ENCODE data around the gene IGDCC3. TPM values are rescaled to one million over a fixed set of nuclear protein-coding genes. Genes with fewer than 3 reads are reported as not detected.

IGDCC3 gene
- total RNA-seq, 1 experiment from 2014 or later = 38.3 TPM

GRCh38 chr15:65309882-65310418, 67.9 kb downstream of the IGDCC3 start:
- Histone ChIP-seq H3K27me3 (ENCODE audit: control insufficient read depth, insufficient read depth, low read length) (no peaks in the 10 kb centered on the region), H3K36me3 (replicated peaks; ENCODE audit: control insufficient read depth, insufficient read depth, low read length) (no peaks in the 10 kb centered on the region), H3K4me3 (ENCODE audit: insufficient read depth, low read depth, low read length) (no peak overlapping the region)
- no peak for DNase-seq

- DNase-seq = no peak
- H3K27me3 ChIP-seq (ENCODE audit: control insufficient read depth, insufficient read depth, low read length) = no peaks in the 10 kb centered on the region
- H3K4me3 ChIP-seq (ENCODE audit: insufficient read depth, low read depth, low read length) = no peak overlapping the region
- H3K36me3 ChIP-seq (replicated peaks; ENCODE audit: control insufficient read depth, insufficient read depth, low read length) = no peaks in the 10 kb centered on the region
Observed at GRCh38 chr15:65307978-65308377, 69.8 kb downstream of the IGDCC3 start.

- H3K4me3 ChIP-seq (ENCODE audit: insufficient read depth, low read depth, low read length) = no peak overlapping the region
- H3K36me3 ChIP-seq (replicated peaks; ENCODE audit: control insufficient read depth, insufficient read depth, low read length) = no peaks in the 10 kb centered on the region
- DNase-seq = no peak
- no peaks in the 10 kb centered on the region for H3K27me3 ChIP-seq (ENCODE audit: control insufficient read depth, insufficient read depth, low read length)
Observed at GRCh38 chr15:65306551-65306950, 71.3 kb downstream of the IGDCC3 start.

GRCh38 chr15:65305776-65306175, 72.0 kb downstream of the IGDCC3 start:
- Histone ChIP-seq H3K27me3 (ENCODE audit: control insufficient read depth, insufficient read depth, low read length) (no peaks in the 10 kb centered on the region), H3K36me3 (replicated peaks; ENCODE audit: control insufficient read depth, insufficient read depth, low read length) (no peaks in the 10 kb centered on the region), H3K4me3 (ENCODE audit: insufficient read depth, low read depth, low read length) (no peak overlapping the region)
- DNase-seq = no peak

GRCh38 chr15:65305150-65305758, 72.5 kb downstream of the IGDCC3 start:
- DNase-seq = no peak
- Histone ChIP-seq H3K36me3 (replicated peaks; ENCODE audit: control insufficient read depth, insufficient read depth, low read length) (no peaks in the 10 kb centered on the region), H3K27me3 (ENCODE audit: control insufficient read depth, insufficient read depth, low read length) (no peaks in the 10 kb centered on the region), H3K4me3 (ENCODE audit: insufficient read depth, low read depth, low read length) (no peak overlapping the region)

DNA sequence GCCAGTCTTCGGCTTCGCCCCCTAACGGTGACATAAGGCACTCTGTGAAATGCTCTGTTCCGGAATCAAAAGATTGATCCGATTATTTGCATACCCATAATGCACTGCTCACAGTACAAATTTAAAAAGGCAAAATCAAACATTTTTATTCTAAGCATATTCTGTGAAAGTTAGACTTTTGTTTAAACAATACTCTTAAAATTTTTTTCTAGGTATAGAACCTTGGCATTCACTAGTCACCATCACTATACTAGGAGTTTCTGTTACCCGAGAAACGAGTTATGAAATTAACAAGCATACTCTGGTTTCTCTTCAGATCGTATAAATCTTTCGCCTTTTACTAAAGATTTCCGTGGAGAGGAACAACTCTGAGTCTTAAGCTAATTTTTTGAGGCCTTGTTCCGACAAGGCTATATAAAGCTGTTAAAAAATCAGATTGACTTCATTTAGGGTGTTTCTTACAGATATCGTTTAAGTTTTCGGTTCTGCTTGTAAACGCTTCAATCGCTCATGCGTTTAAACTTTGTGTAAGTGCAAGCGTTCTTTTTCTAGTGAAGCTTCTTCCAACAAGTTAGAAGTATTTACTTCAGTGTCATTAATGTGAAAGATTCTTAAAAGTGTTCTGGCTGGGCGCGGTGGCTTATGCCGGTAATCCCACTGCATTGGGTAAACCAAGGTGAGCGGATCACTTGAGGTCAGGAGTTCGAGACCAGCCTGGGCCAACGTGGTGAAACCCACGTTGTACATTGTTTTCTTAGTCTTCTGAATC, 73.2 kb downstream of the IGDCC3 start, which contains the start of gene RNU5B-1:
Gene RNU5B-1, plus strand, starts transcription at position 297 of the 769 bp plus-strand sequence.
- Histone ChIP-seq H3K36me3 (replicated peaks; ENCODE audit: control insufficient read depth, insufficient read depth, low read length) (no peaks in the 10 kb centered on the region), H3K4me3 (ENCODE audit: insufficient read depth, low read depth, low read length) (peak within 1 kb of the TSS; percentile 19), H3K27me3 (ENCODE audit: control insufficient read depth, insufficient read depth, low read length) (no peaks in the 10 kb centered on the region)
- peak; percentile 79 for DNase-seq

DNA sequence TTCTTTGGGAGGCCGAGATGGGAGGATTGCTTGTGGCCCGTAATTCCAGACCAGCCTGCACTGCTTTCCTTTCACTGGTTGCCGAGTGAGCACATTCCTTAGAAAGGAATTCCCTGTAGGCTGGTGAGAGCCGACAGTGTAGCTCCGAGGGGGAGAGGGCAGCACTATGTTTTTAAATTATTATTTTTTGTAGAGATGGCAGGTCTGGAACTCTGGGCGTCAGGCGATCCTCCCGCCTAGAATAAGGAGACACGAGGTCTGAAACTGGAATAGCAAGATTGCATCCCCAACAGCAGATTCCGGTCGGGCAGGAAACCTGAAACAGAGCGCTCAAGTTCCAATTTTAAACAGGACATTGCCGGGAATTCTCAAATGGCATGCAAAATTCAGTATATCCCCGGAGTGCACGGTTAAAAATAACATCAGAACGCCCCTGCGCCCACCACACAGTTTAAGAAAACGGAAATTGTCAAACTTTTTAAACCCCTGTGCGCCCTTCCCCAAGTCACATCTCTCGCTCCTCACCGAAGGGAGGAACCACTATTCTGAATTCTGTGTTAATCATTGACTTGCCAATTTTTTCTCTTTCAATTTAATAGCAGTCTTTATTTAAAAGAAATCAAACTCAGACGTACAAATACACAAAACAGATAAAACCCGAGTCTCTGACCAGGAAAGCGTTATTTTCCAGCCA, 74.0 kb downstream of the IGDCC3 start:
- H3K36me3 ChIP-seq (replicated peaks; ENCODE audit: control insufficient read depth, insufficient read depth, low read length) = no peaks in the 10 kb centered on the region
- peak; percentile 50 for DNase-seq
- H3K27me3 ChIP-seq (ENCODE audit: control insufficient read depth, insufficient read depth, low read length) = no peaks in the 10 kb centered on the region

DNA sequence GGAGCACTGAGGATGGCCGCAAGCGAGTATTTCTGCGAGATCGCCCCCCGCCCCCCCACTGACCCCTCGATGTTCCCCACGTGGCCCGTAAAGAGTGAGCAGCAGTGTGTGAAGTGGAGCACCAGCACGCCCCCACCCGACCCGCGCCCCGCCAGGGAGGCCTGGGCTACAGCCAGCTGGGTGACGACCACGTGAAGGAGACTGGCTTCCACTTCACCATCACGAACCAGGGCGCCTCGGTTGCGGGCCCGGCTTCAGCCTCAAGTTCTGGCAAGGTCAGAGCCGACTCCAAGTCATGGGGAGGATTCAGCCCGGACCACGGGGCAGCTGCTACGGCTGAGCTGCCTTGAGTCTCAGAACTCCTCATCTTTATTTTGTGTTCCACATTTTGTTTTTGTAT, 75.7 kb downstream of the IGDCC3 start:
- DNase-seq = peak; percentile 41
- no peak overlapping the region for H3K4me3 ChIP-seq (ENCODE audit: insufficient read depth, low read depth, low read length)
- no peaks in the 10 kb centered on the region for H3K36me3 ChIP-seq (replicated peaks; ENCODE audit: control insufficient read depth, insufficient read depth, low read length)
- no peaks in the 10 kb centered on the region for H3K27me3 ChIP-seq (ENCODE audit: control insufficient read depth, insufficient read depth, low read length)

More for the DNA sequence above, 74.0 kb downstream of the IGDCC3 start:
- peak overlapping the region; percentile 19 for H3K4me3 ChIP-seq (ENCODE audit: insufficient read depth, low read depth, low read length)

DNA sequence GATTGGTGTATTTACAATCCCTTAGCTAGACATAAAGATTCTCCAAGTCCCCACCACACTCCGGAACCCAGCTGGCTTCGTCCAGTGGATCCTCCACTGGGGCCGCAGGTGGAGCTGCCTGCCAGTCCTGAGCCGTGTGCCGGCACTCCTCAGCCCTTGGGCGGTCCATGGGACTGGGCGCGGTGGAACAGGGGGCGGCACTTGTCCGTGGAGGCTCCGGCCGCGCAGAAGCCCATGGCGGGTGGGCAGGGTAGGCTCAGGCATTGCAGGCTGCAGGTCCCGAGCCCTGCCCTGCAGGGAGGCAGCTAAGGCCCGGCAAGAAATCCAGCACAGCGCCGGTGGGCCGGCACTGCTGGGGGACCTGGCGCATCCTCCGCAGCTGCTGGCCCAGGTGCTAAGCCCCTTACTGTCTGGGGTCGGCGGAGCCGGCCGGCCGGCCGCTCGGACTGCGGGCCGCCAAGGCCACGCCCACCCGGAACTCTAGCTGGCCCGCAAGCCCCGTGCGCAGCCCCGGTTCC, 76.8 kb downstream of the IGDCC3 start:
- peak overlapping the region; percentile 49 for H3K4me3 ChIP-seq (ENCODE audit: insufficient read depth, low read depth, low read length)
- no peaks in the 10 kb centered on the region for H3K36me3 ChIP-seq (replicated peaks; ENCODE audit: control insufficient read depth, insufficient read depth, low read length)
- H3K27me3 ChIP-seq (ENCODE audit: control insufficient read depth, insufficient read depth, low read length) = no peaks in the 10 kb centered on the region
- DNase-seq = peak; percentile 76

GRCh38 chr15:65298731-65299130, 79.1 kb downstream of the IGDCC3 start:
- DNase-seq = no peak
- no peaks in the 10 kb centered on the region for H3K36me3 ChIP-seq (replicated peaks; ENCODE audit: control insufficient read depth, insufficient read depth, low read length)

DNA sequence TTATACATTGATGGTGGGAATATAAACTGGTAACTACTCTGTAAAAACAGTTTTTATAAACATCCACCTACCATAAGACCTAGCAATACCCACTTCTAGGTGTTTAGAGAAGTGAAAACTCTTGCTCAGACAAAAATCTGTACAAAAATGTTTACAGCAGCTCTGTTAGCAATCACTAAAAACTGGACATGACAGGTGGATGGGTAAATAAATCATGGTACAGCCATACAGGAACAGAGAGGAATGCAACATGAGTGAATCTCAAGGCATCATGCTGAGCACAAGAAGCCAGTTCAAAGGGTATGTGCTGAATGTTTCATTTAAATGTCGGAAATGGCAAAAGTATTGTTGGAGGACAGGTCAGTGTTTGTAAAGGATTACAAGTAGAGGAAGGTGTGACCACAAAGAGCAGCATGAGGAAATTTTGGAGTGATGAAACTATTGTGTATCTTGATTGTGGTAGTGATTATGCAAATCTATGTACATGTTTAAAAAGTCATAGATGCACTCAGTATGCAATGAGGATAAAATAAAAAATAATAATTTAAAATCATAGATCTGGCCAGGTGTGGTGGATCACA, 84.8 kb downstream of the IGDCC3 start:
- Histone ChIP-seq H3K27me3 (ENCODE audit: control insufficient read depth, insufficient read depth, low read length) (no peaks in the 10 kb centered on the region), H3K4me3 (ENCODE audit: insufficient read depth, low read depth, low read length) (no peak overlapping the region), H3K36me3 (replicated peaks; ENCODE audit: control insufficient read depth, insufficient read depth, low read length) (no peaks in the 10 kb centered on the region)
- DNase-seq = peak; percentile 1

More at GRCh38 chr15:65298731-65299130, 79.1 kb downstream of the IGDCC3 start:
- Histone ChIP-seq H3K27me3 (ENCODE audit: control insufficient read depth, insufficient read depth, low read length) (no peaks in the 10 kb centered on the region), H3K4me3 (ENCODE audit: insufficient read depth, low read depth, low read length) (no peak overlapping the region)

- Histone ChIP-seq H3K4me3 (ENCODE audit: insufficient read depth, low read depth, low read length) (no peak overlapping the region), H3K27me3 (ENCODE audit: control insufficient read depth, insufficient read depth, low read length) (peaks cover 10% of the 10 kb centered on the region), H3K36me3 (replicated peaks; ENCODE audit: control insufficient read depth, insufficient read depth, low read length) (no peaks in the 10 kb centered on the region)
- DNase-seq = no peak
Observed at GRCh38 chr15:65290228-65290627, 87.6 kb downstream of the IGDCC3 start.

GRCh38 chr15:65289261-65289854, 88.4 kb downstream of the IGDCC3 start:
- Histone ChIP-seq H3K4me3 (ENCODE audit: insufficient read depth, low read depth, low read length) (no peak overlapping the region), H3K36me3 (replicated peaks; ENCODE audit: control insufficient read depth, insufficient read depth, low read length) (no peaks in the 10 kb centered on the region), H3K27me3 (ENCODE audit: control insufficient read depth, insufficient read depth, low read length) (peaks cover 10% of the 10 kb centered on the region)
- DNase-seq = no peak

GRCh38 chr15:65287520-65287855, 90.3 kb downstream of the IGDCC3 start:
- DNase-seq = peak; percentile 9
- peaks cover 10% of the 10 kb centered on the region for H3K27me3 ChIP-seq (ENCODE audit: control insufficient read depth, insufficient read depth, low read length)
- H3K4me3 ChIP-seq (ENCODE audit: insufficient read depth, low read depth, low read length) = no peak overlapping the region
- no peaks in the 10 kb centered on the region for H3K36me3 ChIP-seq (replicated peaks; ENCODE audit: control insufficient read depth, insufficient read depth, low read length)

All from H7 (cell line).